ENCODE measurements around the gene MTMR3. TPM values are rescaled to one million over a fixed set of nuclear protein-coding genes. Genes with fewer than 3 reads are reported as not detected.
"Not testable (repeated sequence)": the region's sequence is repeated elsewhere in the genome, so short reads cannot be mapped to it uniquely, and the experiment has no call there.

MTMR3 gene
- total RNA-seq, 2 experiments from 2014 or later: 21.1 to 26.0 TPM

- DNase-seq: no peak
- H3K27ac Mint-ChIP-seq: no peak overlapping the region
- ChIA-PET CTCF (no interaction called here), POLR2A (no interaction called here)
- H3K4me3 Mint-ChIP-seq: no peak overlapping the region
- H3K9me3 Mint-ChIP-seq (ENCODE audit: insufficient read depth): no peaks in the 10 kb centered on the region
- ATAC-seq: no peak
- H3K27me3 Mint-ChIP-seq (ENCODE audit: low read depth): peaks cover 5% of the 10 kb centered on the region
- H3K36me3 Mint-ChIP-seq (ENCODE audit: low read depth): no peaks in the 10 kb centered on the region
- no peaks in the 10 kb centered on the region for H3K4me1 Mint-ChIP-seq (ENCODE audit: low read depth)
Measured at GRCh38 chr22:29848111-29848510, 34.9 kb upstream of the MTMR3 start.

- CTCF ChIA-PET: no interaction called here
- POLR2A ChIA-PET: no interaction called here
- H3K27ac Mint-ChIP-seq: no peak overlapping the region
- DNase-seq (no peak), ATAC-seq (no peak)
- no peak overlapping the region for H3K4me3 Mint-ChIP-seq
- no peaks in the 10 kb centered on the region for H3K36me3 Mint-ChIP-seq (ENCODE audit: low read depth)
- no peaks in the 10 kb centered on the region for H3K27me3 Mint-ChIP-seq (ENCODE audit: low read depth)
- no peaks in the 10 kb centered on the region for H3K4me1 Mint-ChIP-seq (ENCODE audit: low read depth)
- H3K9me3 Mint-ChIP-seq (ENCODE audit: insufficient read depth): no peaks in the 10 kb centered on the region
Measured at GRCh38 chr22:29854432-29854831, 28.5 kb upstream of the MTMR3 start.

GRCh38 chr22:29855611-29856181, 27.3 kb upstream of the MTMR3 start:
- no peaks in the 10 kb centered on the region for H3K27me3 Mint-ChIP-seq (ENCODE audit: low read depth)
- ATAC-seq (no peak), DNase-seq (no peak)
- H3K36me3 Mint-ChIP-seq (ENCODE audit: low read depth): no peaks in the 10 kb centered on the region
- CTCF ChIA-PET: interaction anchor here (1.3 kb wide), 1 partner anchor 18 kb away, joined by 3 read pairs; the partner anchor contains the start of gene ASCC2
- H3K9me3 Mint-ChIP-seq (ENCODE audit: insufficient read depth): no peaks in the 10 kb centered on the region
- POLR2A ChIA-PET: no interaction called here
- no peak overlapping the region for H3K27ac Mint-ChIP-seq
- no peaks in the 10 kb centered on the region for H3K4me1 Mint-ChIP-seq (ENCODE audit: low read depth)
- no peak overlapping the region for H3K4me3 Mint-ChIP-seq

GRCh38 chr22:29856496-29856895, 26.5 kb upstream of the MTMR3 start:
- DNase-seq: no peak
- Mint-ChIP-seq H3K4me1 (ENCODE audit: low read depth) (no peaks in the 10 kb centered on the region), H3K36me3 (ENCODE audit: low read depth) (no peaks in the 10 kb centered on the region), H3K9me3 (ENCODE audit: insufficient read depth) (no peaks in the 10 kb centered on the region), H3K27ac (no peak overlapping the region), H3K27me3 (ENCODE audit: low read depth) (peaks cover 3% of the 10 kb centered on the region), H3K4me3 (no peak overlapping the region)
- ATAC-seq: no peak
- ChIA-PET CTCF (interaction anchor here (1.0 kb wide), 1 partner anchor 9 kb away, joined by 3 read pairs; no protein-coding TSS in a partner anchor), POLR2A (no interaction called here)

- H3K36me3 Mint-ChIP-seq (ENCODE audit: low read depth); ATAC-seq; H3K9me3 Mint-ChIP-seq (ENCODE audit: insufficient read depth); H3K27ac Mint-ChIP-seq; H3K4me3 Mint-ChIP-seq; CTCF ChIA-PET; H3K27me3 Mint-ChIP-seq (ENCODE audit: low read depth); POLR2A ChIA-PET; DNase-seq; H3K4me1 Mint-ChIP-seq (ENCODE audit: low read depth): not testable (repeated sequence)
Measured at GRCh38 chr22:29859030-29859429, 23.9 kb upstream of the MTMR3 start.

- ChIA-PET CTCF (no interaction called here), POLR2A (interaction anchor here (0.7 kb wide), 1 partner anchor 198 kb away, joined by 4 read pairs; no protein-coding TSS in a partner anchor)
- Mint-ChIP-seq H3K36me3 (ENCODE audit: low read depth) (no peaks in the 10 kb centered on the region), H3K9me3 (ENCODE audit: insufficient read depth) (no peaks in the 10 kb centered on the region), H3K27me3 (ENCODE audit: low read depth) (peaks cover 3% of the 10 kb centered on the region), H3K27ac (no peak overlapping the region), H3K4me1 (ENCODE audit: low read depth) (no peaks in the 10 kb centered on the region), H3K4me3 (no peak overlapping the region)
- DNase-seq (no peak), ATAC-seq (no peak)
Measured at GRCh38 chr22:29860006-29860766, 22.8 kb upstream of the MTMR3 start.

- ChIA-PET POLR2A (interaction anchor here (0.7 to 1.3 kb wide), 2 partner anchors 24 to 77 kb away, joined by 4 read pairs; partner anchors contain the start of gene ASCC2), CTCF (no interaction called here)
- Mint-ChIP-seq H3K27ac (no peak overlapping the region), H3K9me3 (ENCODE audit: insufficient read depth) (no peaks in the 10 kb centered on the region), H3K4me3 (no peak overlapping the region), H3K4me1 (ENCODE audit: low read depth) (no peaks in the 10 kb centered on the region), H3K36me3 (ENCODE audit: low read depth) (no peaks in the 10 kb centered on the region), H3K27me3 (ENCODE audit: low read depth) (peaks cover 3% of the 10 kb centered on the region)
- ATAC-seq: no peak
- no peak for DNase-seq
Measured at GRCh38 chr22:29861672-29862297, 21.2 kb upstream of the MTMR3 start.

GRCh38 chr22:29865572-29865971, 17.4 kb upstream of the MTMR3 start:
- H3K27me3 Mint-ChIP-seq (ENCODE audit: low read depth); H3K4me3 Mint-ChIP-seq; ATAC-seq; H3K36me3 Mint-ChIP-seq (ENCODE audit: low read depth); DNase-seq; H3K4me1 Mint-ChIP-seq (ENCODE audit: low read depth); POLR2A ChIA-PET; H3K27ac Mint-ChIP-seq; H3K9me3 Mint-ChIP-seq (ENCODE audit: insufficient read depth): not testable (repeated sequence)
- CTCF ChIA-PET: interaction anchor here (0.8 to 1.2 kb wide), 2 partner anchors 9 to 121 kb away, joined by 3 read pairs; no protein-coding TSS in a partner anchor

GRCh38 chr22:29867260-29867659, 15.7 kb upstream of the MTMR3 start:
- CTCF ChIA-PET: no interaction called here
- H3K27ac Mint-ChIP-seq: no peak overlapping the region
- no peaks in the 10 kb centered on the region for H3K9me3 Mint-ChIP-seq (ENCODE audit: insufficient read depth)
- H3K27me3 Mint-ChIP-seq (ENCODE audit: low read depth): peaks cover 2% of the 10 kb centered on the region
- ATAC-seq (no peak), DNase-seq (no peak)
- peaks cover 7% of the 10 kb centered on the region for H3K4me1 Mint-ChIP-seq (ENCODE audit: low read depth)
- H3K4me3 Mint-ChIP-seq: no peak overlapping the region
- POLR2A ChIA-PET: no interaction called here
- no peaks in the 10 kb centered on the region for H3K36me3 Mint-ChIP-seq (ENCODE audit: low read depth)

- Mint-ChIP-seq H3K27me3 (ENCODE audit: low read depth) (peaks cover 2% of the 10 kb centered on the region), H3K4me3 (no peak overlapping the region), H3K36me3 (ENCODE audit: low read depth) (no peaks in the 10 kb centered on the region), H3K27ac (no peak overlapping the region), H3K4me1 (ENCODE audit: low read depth) (peaks cover 7% of the 10 kb centered on the region), H3K9me3 (ENCODE audit: insufficient read depth) (no peaks in the 10 kb centered on the region)
- POLR2A ChIA-PET: no interaction called here
- CTCF ChIA-PET: no interaction called here
- DNase-seq (no peak), ATAC-seq (no peak)
Measured at GRCh38 chr22:29867851-29868250, 15.1 kb upstream of the MTMR3 start.

GRCh38 chr22:29870574-29870973, 12.4 kb upstream of the MTMR3 start:
- ATAC-seq: peak; percentile 57
- POLR2A ChIA-PET: no interaction called here
- H3K4me1 Mint-ChIP-seq (ENCODE audit: low read depth): peaks cover 7% of the 10 kb centered on the region
- H3K9me3 Mint-ChIP-seq (ENCODE audit: insufficient read depth): no peaks in the 10 kb centered on the region
- peaks cover 18% of the 10 kb centered on the region for H3K27me3 Mint-ChIP-seq (ENCODE audit: low read depth)
- H3K36me3 Mint-ChIP-seq (ENCODE audit: low read depth): no peaks in the 10 kb centered on the region
- DNase-seq: peak; percentile 33
- no peak overlapping the region for H3K4me3 Mint-ChIP-seq
- no peak overlapping the region for H3K27ac Mint-ChIP-seq
- CTCF ChIA-PET: interaction anchor here (1.0 to 2.3 kb wide), 2 partner anchors 134 to 218 kb away, joined by 3 to 7 read pairs; no protein-coding TSS in a partner anchor

GRCh38 chr22:29871684-29872083, 11.3 kb upstream of the MTMR3 start:
- Mint-ChIP-seq H3K9me3 (ENCODE audit: insufficient read depth) (no peaks in the 10 kb centered on the region), H3K4me3 (no peak overlapping the region), H3K36me3 (ENCODE audit: low read depth) (no peaks in the 10 kb centered on the region), H3K27me3 (ENCODE audit: low read depth) (peaks cover 21% of the 10 kb centered on the region), H3K4me1 (ENCODE audit: low read depth) (peaks cover 7% of the 10 kb centered on the region), H3K27ac (no peak overlapping the region)
- ATAC-seq (no peak), DNase-seq (no peak)
- POLR2A ChIA-PET: interaction anchor here (1.3 kb wide), 1 partner anchor 34 kb away, joined by 4 read pairs; the partner anchor contains the start of gene ASCC2
- CTCF ChIA-PET: interaction anchor here (2.3 kb wide), 1 partner anchor 133 kb away, joined by 7 read pairs; no protein-coding TSS in a partner anchor
